Tibial artery (tissue), 4 donors: Measurements from ENCODE around the gene LRRN4CL.

Source experiments
- DNase-seq, 2 donors: peaks; one replicate each; pipeline ENCODE4 v3.0.0-alpha.2; 2019
- H3K27ac ChIP-seq, 2 donors: fragments of 200-600 bp; sonication (generic) in 1 of 2; 1 replicate in 1 of 2; 2 replicates in 1 of 2; pipeline ENCODE4 v1.5.1; 2018 to 2019; ENCODE audit warnings: mild to moderate bottlenecking in 1 of 2
- H3K27me3 ChIP-seq, 2 donors: fragments of 200-600 bp; sonication (generic) in 1 of 2; one replicate each; pipeline versions ENCODE4 v1.5.1 to v1.6.0; 2016 to 2019
- H3K36me3 ChIP-seq, 3 donors: fragments of 200-600 bp; sonication (generic) in 2 of 3; one replicate each; pipeline ENCODE4 v1.5.1; 2016 to 2019; ENCODE audit warnings: mild to moderate bottlenecking in 2 of 3
- H3K4me1 ChIP-seq, 4 donors: fragments of 200-600 bp; sonication (generic) in 2 of 4; 1 replicate in 3 of 4; 2 replicates in 1 of 4; pipeline ENCODE4 v1.5.1; 2016 to 2019
- H3K4me3 ChIP-seq, 2 donors: fragments of 200-600 bp; sonication (generic) in 1 of 2; 1 replicate in 1 of 2; 2 replicates in 1 of 2; pipeline ENCODE4 v1.5.1; 2018 to 2019; ENCODE audit warnings: mild to moderate bottlenecking in 2 of 2
- H3K9me3 ChIP-seq, 3 donors: fragments of 200-600 bp; sonication (generic) in 1 of 3; one replicate each; pipeline ENCODE4 v1.5.1; 2016 to 2019
- intact Hi-C: fragments of 100-400 bp; cut with DNase I; formaldehyde crosslinking; loops from one replicate; pipeline ENCODE4 v1.15.0; 2023; ENCODE audit warnings: low total_unique reads
- TF ChIP-seq, protein P1 (sequence below), 2 experiments: fragments of 200-600 bp in 1 of 2; fragments of 450-650 bp in 1 of 2; IDR thresholded peaks; one replicate each; pipeline ENCODE4 v1.5.1; 2017 to 2019; ENCODE audit warnings: antibody characterized with exemption in 2 of 2, mild to moderate bottlenecking in 1 of 2, moderate library complexity in 1 of 2

The LRRN4CL gene

DNA sequence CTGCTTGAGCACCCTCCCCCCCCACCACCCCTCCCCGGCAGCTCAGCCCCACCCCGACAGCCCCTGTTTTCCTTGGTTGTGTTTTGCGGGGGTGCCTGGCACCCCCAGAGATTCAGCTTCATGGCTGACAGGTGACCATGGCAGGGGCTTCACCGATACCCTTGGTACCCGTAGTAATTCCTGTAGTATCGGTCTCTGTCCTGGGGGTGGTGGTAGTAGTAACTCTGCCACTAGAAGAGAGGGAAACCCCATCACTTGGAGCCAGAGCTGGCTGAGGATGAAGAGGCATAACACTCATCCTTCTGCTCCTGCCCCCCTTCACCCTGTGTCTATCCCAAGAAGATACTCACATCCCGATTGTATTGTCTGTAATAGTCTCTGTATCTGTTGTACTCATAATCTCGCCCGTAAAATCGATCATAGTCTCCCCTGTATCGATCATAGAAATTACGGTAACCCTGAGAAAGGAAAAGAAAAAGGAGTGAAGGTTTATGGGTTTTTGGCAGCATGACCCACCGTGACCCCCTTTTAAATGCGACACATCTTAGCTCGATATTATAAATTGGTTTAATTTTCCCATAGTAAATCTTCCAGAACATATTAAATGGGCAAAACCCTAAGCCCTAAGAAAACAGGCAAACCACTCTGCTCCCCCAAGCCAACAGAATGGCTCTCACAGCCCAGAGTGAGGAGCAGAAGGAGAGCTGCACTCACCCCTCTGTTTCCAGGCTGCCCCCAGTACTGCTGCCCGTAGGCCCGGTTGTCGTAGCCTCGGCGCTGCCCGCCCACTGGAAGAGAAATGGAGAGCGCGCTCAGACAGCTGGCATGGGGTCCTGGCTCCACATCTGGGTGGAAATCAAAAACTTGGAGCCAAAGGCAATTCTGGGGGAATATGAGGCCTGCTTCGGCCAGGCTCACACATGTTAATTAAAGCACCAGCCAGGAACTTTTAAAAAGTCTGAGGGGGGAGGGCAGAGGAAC, 26.1 kb upstream of the LRRN4CL start:
- TF ChIP-seq, protein P1, sequence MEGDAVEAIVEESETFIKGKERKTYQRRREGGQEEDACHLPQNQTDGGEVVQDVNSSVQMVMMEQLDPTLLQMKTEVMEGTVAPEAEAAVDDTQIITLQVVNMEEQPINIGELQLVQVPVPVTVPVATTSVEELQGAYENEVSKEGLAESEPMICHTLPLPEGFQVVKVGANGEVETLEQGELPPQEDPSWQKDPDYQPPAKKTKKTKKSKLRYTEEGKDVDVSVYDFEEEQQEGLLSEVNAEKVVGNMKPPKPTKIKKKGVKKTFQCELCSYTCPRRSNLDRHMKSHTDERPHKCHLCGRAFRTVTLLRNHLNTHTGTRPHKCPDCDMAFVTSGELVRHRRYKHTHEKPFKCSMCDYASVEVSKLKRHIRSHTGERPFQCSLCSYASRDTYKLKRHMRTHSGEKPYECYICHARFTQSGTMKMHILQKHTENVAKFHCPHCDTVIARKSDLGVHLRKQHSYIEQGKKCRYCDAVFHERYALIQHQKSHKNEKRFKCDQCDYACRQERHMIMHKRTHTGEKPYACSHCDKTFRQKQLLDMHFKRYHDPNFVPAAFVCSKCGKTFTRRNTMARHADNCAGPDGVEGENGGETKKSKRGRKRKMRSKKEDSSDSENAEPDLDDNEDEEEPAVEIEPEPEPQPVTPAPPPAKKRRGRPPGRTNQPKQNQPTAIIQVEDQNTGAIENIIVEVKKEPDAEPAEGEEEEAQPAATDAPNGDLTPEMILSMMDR (IDR thresholded peaks at IDR 0.05) = no peak
- Histone ChIP-seq H3K36me3 (peaks cover 86 to 99% (median 95%) of the 10 kb centered on the region in 3 donors), H3K27me3 (no peaks in the 10 kb centered on the region), H3K9me3 (no peaks in the 10 kb centered on the region), H3K27ac (no peak overlapping the region), H3K4me1 (peaks cover 0 to 3% (median 1%) of the 10 kb centered on the region in 4 donors), H3K4me3 (no peak overlapping the region)
- peak in 1 of 2 donors; percentile 60 for DNase-seq
- intact Hi-C loops = no loop called here

DNA sequence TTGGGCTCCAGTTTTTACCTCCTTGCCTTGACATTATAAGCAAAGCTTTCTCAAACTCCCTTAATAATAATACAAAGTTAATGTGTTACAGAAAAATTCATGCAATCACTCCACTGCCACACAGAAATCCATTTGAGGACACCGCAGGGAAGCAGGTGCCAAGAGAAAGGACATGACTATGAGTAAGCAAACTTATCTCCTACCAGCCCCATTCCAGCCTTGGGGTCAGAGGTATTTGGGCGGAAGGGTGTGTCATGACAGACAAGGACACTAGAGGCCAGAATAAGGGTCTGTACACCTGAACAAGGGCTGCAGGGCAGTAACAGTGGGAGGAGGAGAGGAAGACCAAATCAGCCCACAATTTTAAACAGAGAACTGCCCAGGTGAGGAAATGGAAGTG, 24.0 kb upstream of the LRRN4CL start:
- Histone ChIP-seq H3K27ac (no peak overlapping the region), H3K27me3 (no peaks in the 10 kb centered on the region), H3K4me3 (no peak overlapping the region), H3K36me3 (peaks cover 65 to 78% (median 77%) of the 10 kb centered on the region in 3 donors), H3K4me1 (peaks cover 0 to 18% (median 15%) of the 10 kb centered on the region in 4 donors), H3K9me3 (no peaks in the 10 kb centered on the region)
- DNase-seq = peak in 1 of 2 donors; percentile 54
- TF ChIP-seq, protein P1 (IDR thresholded peaks at IDR 0.05) = no peak
- intact Hi-C loops = no loop called here

DNA sequence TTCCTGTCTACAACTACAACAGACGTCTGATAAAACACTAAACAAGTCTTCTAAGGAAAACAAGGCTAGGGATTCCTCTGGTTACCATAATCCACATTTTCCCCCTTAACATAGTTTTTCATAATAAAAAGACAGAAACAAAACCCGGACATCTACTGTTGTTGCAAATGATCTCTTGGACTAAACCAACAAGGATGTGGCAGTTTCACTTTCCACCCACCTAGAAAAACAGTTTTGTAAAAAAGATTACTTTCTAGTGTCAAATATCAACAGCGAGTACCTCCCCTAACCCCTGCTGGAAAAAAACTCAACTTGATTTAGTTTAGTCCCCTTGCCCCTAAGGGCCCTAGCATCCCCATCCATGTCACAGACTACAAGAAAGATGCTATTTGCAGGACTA, 23.5 kb upstream of the LRRN4CL start:
- Histone ChIP-seq H3K4me3 (no peak overlapping the region), H3K27ac (no peak overlapping the region), H3K36me3 (peaks cover 61 to 73% (median 72%) of the 10 kb centered on the region in 3 donors), H3K9me3 (no peaks in the 10 kb centered on the region), H3K27me3 (no peaks in the 10 kb centered on the region), H3K4me1 (peaks cover 0 to 23% (median 19%) of the 10 kb centered on the region in 4 donors)
- TF ChIP-seq, protein P1 (IDR thresholded peaks at IDR 0.05) = no peak
- DNase-seq = no peak
- intact Hi-C loops = no loop called here

DNA sequence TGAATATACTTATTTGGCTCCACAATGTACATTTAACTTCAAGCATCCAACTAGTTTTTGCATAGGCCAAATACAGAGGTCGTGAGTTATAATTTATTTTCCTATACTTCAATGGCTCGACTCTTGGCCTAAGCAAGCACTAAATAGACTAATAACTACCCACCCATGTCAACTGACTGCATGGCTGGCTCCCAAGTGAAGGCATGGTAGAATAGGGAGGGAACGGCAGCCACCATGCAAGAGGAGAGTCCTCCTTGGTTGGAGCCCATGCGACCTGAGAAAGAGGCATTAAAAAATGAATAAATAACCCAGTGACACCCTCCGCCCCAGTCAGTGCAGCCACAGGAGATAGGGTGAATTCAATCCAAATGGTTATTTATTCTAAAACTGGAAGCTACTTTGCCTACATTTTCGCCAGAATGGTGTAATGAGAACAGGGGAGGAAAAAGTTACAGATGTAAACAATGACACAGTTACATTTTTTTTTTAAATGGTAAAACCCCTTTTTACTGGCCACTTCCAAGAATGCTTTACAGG, 23.0 kb upstream of the LRRN4CL start:
- Histone ChIP-seq H3K4me1 (peaks cover 0 to 24% (median 19%) of the 10 kb centered on the region in 4 donors), H3K27ac (no peak overlapping the region), H3K27me3 (no peaks in the 10 kb centered on the region), H3K36me3 (peaks cover 55 to 68% (median 67%) of the 10 kb centered on the region in 3 donors), H3K9me3 (no peaks in the 10 kb centered on the region), H3K4me3 (no peak overlapping the region)
- intact Hi-C loops = no loop called here
- TF ChIP-seq, protein P1 (IDR thresholded peaks at IDR 0.05) = no peak
- DNase-seq = peak in 1 of 2 donors; percentile 29

DNA sequence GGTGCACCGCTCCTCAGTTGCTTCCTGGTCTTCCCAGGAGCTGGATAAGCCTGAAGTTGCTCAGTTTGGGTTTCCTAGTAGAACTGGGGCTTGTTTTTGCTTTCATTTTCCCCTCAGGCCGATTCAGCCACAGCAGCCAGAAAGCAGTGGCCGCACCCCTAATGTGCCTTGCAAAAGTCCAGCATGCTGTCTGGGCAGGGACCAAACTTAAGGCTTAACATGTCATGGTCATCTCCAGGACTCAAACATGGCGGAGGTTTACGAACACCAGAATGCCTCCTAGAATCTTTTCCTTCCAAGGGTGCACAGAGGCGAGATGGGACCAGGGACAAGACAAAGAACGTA, 20.6 kb upstream of the LRRN4CL start:
- H3K36me3 ChIP-seq = peaks cover 32 to 44% (median 43%) of the 10 kb centered on the region in 3 donors
- H3K4me1 ChIP-seq = peaks cover 0 to 40% (median 35%) of the 10 kb centered on the region in 4 donors
- peak overlapping the region; percentile 58 to 64 for H3K4me3 ChIP-seq
- DNase-seq = peak in 1 of 2 donors; percentile 64
- TF ChIP-seq, protein P1 (IDR thresholded peaks at IDR 0.05) = no peak
- H3K9me3 ChIP-seq = no peaks in the 10 kb centered on the region
- intact Hi-C loops = no loop called here
- peak overlapping the region; percentile 91 to 96 for H3K27ac ChIP-seq
- H3K27me3 ChIP-seq = no peaks in the 10 kb centered on the region
